HCT116 (cell line): ENCODE results near the gene ROBO1. TPM values are rescaled to one million over a fixed set of nuclear protein-coding genes. Genes with fewer than 3 reads are reported as not detected.

ENCODE experiments used
- ATAC-seq: fragments of 200-7000 bp; cut with Tn5 transposase; 2 replicates; pipeline ENCODE4 v1.9.1; 2020; ENCODE audit warnings: mild to moderate bottlenecking, moderate library complexity
- BruUV-seq: library from RNA; stranded (reverse); fragments of 400-500 nt; replicated peaks from 2 replicates; lab custom pipeline; 2021; lab: Mats Ljungman, UMichigan
- CTCF ChIA-PET: fragments of 300-600 bp; sonication (Branson Sonifier 250); formaldehyde crosslinking; loops from one replicate; lab custom pipeline; 2021; ENCODE audit warnings: antibody characterized with exemption; lab: Charles Lee
- POLR2A ChIA-PET: fragments of 300-600, 350-600 bp; sonication (Branson Sonifier 250); formaldehyde crosslinking; loops from one replicate; lab custom pipeline; 2021; ENCODE audit warnings: antibody characterized with exemption; lab: Charles Lee
- RAD21 ChIA-PET, 2 experiments: fragments of 300-600 bp; sonication (Branson Sonifier 250); formaldehyde crosslinking; loops; one replicate each; lab custom pipeline; 2023; ENCODE audit warnings: low total read pairs in 2 of 2; ENCODE audit not compliant: uncharacterized antibody in 2 of 2, unreplicated experiment in 2 of 2, low non-redundant PET in 1 of 2; lab: Charles Lee
- DNase-seq: peaks from one replicate; pipeline ENCODE4 v3.0.0-alpha.2; 2010; ENCODE audit warnings: low read depth, low spot score
- H2AFZ ChIP-seq: fragments of 200-600 bp; shearing (Covaris generic), sonication (generic); 2 replicates; pipeline ENCODE4 v1.6.1; 2017; ENCODE audit warnings: low read depth, mixed run types, mixed read lengths, antibody characterized with exemption, low read length; ENCODE audit not compliant: poor library complexity, severe bottlenecking
- H3K27ac ChIP-seq: 2 replicates; pipeline ENCODE4 v1.5.1; 2012; ENCODE audit warnings: low read depth, low read length
- H3K27me3 ChIP-seq: fragments of 200-600 bp; sonication (generic); 2 replicates; pipeline ENCODE4 v1.6.1; 2016; ENCODE audit warnings: mixed run types, low read length, mixed read lengths; ENCODE audit not compliant: insufficient read depth
- H3K36me3 ChIP-seq, 2 experiments: fragments of 200-500 bp in 1 of 2; fragments of 200-600 bp in 1 of 2; sonication (Bioruptor generic) in 1 of 2; sonication (generic) in 1 of 2; 2 replicates each; pipeline versions ENCODE4 v1.5.1 to v1.6.1; 2014 to 2016; ENCODE audit warnings: low read length in 2 of 2, inconsistent platforms in 1 of 2, mixed read lengths in 1 of 2, mixed run types in 1 of 2; ENCODE audit not compliant: insufficient read depth in 2 of 2, control insufficient read depth in 1 of 2
- H3K4me1 ChIP-seq, 2 experiments: fragments of 200-600 bp in 1 of 2; sonication (generic) in 1 of 2; 2 replicates each; pipeline versions ENCODE4 v1.5.1 to v1.6.1; 2012 to 2017; ENCODE audit warnings: low read length in 2 of 2, inconsistent platforms in 1 of 2, mild to moderate bottlenecking in 1 of 2, mixed read lengths in 1 of 2, mixed run types in 1 of 2, moderate library complexity in 1 of 2; ENCODE audit not compliant: insufficient read depth in 2 of 2, control insufficient read depth in 1 of 2
- H3K4me2 ChIP-seq: fragments of 200-600 bp; sonication (generic); 2 replicates; pipeline ENCODE4 v1.6.1; 2017; ENCODE audit warnings: mixed run types, low read length, mixed read lengths
- H3K4me3 ChIP-seq, 2 experiments: fragments of 200-600 bp in 1 of 2; sonication (generic) in 1 of 2; replicated peaks in 1 of 2; 2 replicates each; pipeline ENCODE4 v1.5.1; 2011 to 2016; ENCODE audit warnings: low read length in 2 of 2, control low read depth in 1 of 2, low read depth in 1 of 2, mild to moderate bottlenecking in 1 of 2, mixed read lengths in 1 of 2, mixed run types in 1 of 2
- H3K79me2 ChIP-seq: fragments of 200-600 bp; sonication (generic); 2 replicates; pipeline ENCODE4 v1.6.1; 2017; ENCODE audit warnings: mild to moderate bottlenecking, mixed run types, low read length, moderate library complexity, mixed read lengths; ENCODE audit not compliant: insufficient read depth
- H3K9ac ChIP-seq: fragments of 200-600 bp; sonication (generic); 2 replicates; pipeline ENCODE4 v1.6.1; 2016; ENCODE audit warnings: low read length, mixed read lengths
- H3K9me2 ChIP-seq: fragments of 200-600 bp; sonication (generic), shearing (Covaris generic); 2 replicates; pipeline ENCODE4 v1.6.1; 2017; ENCODE audit warnings: mixed run types, mild to moderate bottlenecking, moderate library complexity; ENCODE audit not compliant: insufficient read depth
- H3K9me3 ChIP-seq, 2 experiments: fragments of 200-500 bp in 1 of 2; fragments of 200-600 bp in 1 of 2; sonication (Bioruptor generic) in 1 of 2; sonication (generic) in 1 of 2; 2 replicates each; pipeline ENCODE4 v1.6.1; 2014 to 2017; ENCODE audit warnings: low read length in 2 of 2, mixed read lengths in 2 of 2, inconsistent platforms in 1 of 2, low read depth in 1 of 2, mild to moderate bottlenecking in 1 of 2, mixed run types in 1 of 2, moderate library complexity in 1 of 2; ENCODE audit not compliant: control insufficient read depth in 1 of 2, insufficient read depth in 1 of 2
- H4K20me1 ChIP-seq: fragments of 200-600 bp; sonication (generic), shearing (Covaris generic); 2 replicates; pipeline ENCODE4 v1.6.1; 2017; ENCODE audit warnings: mixed run types, mild to moderate bottlenecking, moderate library complexity; ENCODE audit not compliant: insufficient read depth
- CBX3 ChIP-seq: IDR thresholded peaks from 2 replicates; pipeline ENCODE4 v1.6.1; 2012; ENCODE audit warnings: low read depth
- CEBPB ChIP-seq: IDR thresholded peaks from 2 replicates; pipeline ENCODE4 v1.6.1; 2012; ENCODE audit warnings: low read depth
- EGR1 ChIP-seq: IDR thresholded peaks from 2 replicates; pipeline ENCODE4 v1.6.1; 2012; ENCODE audit warnings: low read depth
- ELF1 ChIP-seq: IDR thresholded peaks from 2 replicates; pipeline ENCODE4 v1.6.1; 2012; ENCODE audit warnings: low read depth, borderline replicate concordance
- FOSL1 ChIP-seq: IDR thresholded peaks from 2 replicates; pipeline ENCODE4 v1.6.1; 2012; ENCODE audit warnings: low read depth
- JUND ChIP-seq: IDR thresholded peaks from 2 replicates; pipeline ENCODE4 v1.6.1; 2012
- POLR2AphosphoS5 ChIP-seq: IDR thresholded peaks from 2 replicates; pipeline ENCODE4 v1.6.1; 2011; ENCODE audit warnings: mild to moderate bottlenecking, low read depth, low read length, moderate library complexity
- RAD21 ChIP-seq: IDR thresholded peaks from 2 replicates; pipeline ENCODE4 v1.6.1; 2012; ENCODE audit warnings: low read depth, mild to moderate bottlenecking
- SIN3A ChIP-seq: IDR thresholded peaks from 2 replicates; pipeline ENCODE4 v1.6.1; 2012; ENCODE audit warnings: low read depth
- SP1 ChIP-seq: IDR thresholded peaks from 2 replicates; pipeline ENCODE4 v1.6.1; 2012; ENCODE audit warnings: low read depth
- SRF ChIP-seq: IDR thresholded peaks from 2 replicates; pipeline ENCODE4 v1.6.1; 2012; ENCODE audit warnings: low read depth
- TCF7L2 ChIP-seq: IDR thresholded peaks from 2 replicates; pipeline ENCODE4 v1.7.0; 2011; ENCODE audit warnings: borderline replicate concordance, inconsistent platforms; ENCODE audit not compliant: insufficient read depth, insufficient read length; ENCODE audit errors: extremely low read depth
- ZNF274 ChIP-seq: fragments of 200-500 bp; sonication (Bioruptor generic); IDR thresholded peaks from 2 replicates; pipeline ENCODE4 v1.6.1; 2014; ENCODE audit warnings: mild to moderate bottlenecking, low read depth, low read length, inconsistent platforms
- intact Hi-C: fragments of 100-400 bp; cut with micrococcal nuclease; formaldehyde crosslinking; loops from 2 replicates; pipeline ENCODE4 v1.10.0; 2022
- total RNA-seq: library from RNA; stranded (reverse); gene quantifications from one replicate; pipeline ENCODE4 v1.2.1, GENCODE V29; 2021; ENCODE audit not compliant: unreplicated experiment
- TF ChIP-seq, protein P1 (sequence below): IDR thresholded peaks from 2 replicates; pipeline ENCODE4 v1.6.1; 2011; ENCODE audit warnings: mild to moderate bottlenecking, low read length, moderate library complexity; ENCODE audit not compliant: insufficient replicate concordance; ENCODE audit errors: extremely low read depth
- TF ChIP-seq, protein P2 (sequence below), 3 experiments: fragments of 200-600 bp in 1 of 3; sonication (generic) in 1 of 3; IDR thresholded peaks in 2 of 3; conservative IDR thresholded peaks in 1 of 3; 2 replicates each; pipeline ENCODE4 v1.5.1; 2012 to 2017; ENCODE audit warnings: low read depth in 2 of 3, low read length in 2 of 3, antibody characterized with exemption in 1 of 3, borderline replicate concordance in 1 of 3, control low read depth in 1 of 3, mild to moderate bottlenecking in 1 of 3, mixed read lengths in 1 of 3, mixed run types in 1 of 3, moderate library complexity in 1 of 3; ENCODE audit not compliant: insufficient read depth in 1 of 3
- TF ChIP-seq, protein P3 (sequence below): IDR thresholded peaks from 2 replicates; pipeline ENCODE4 v1.6.1; 2012; ENCODE audit warnings: low read depth
- TF ChIP-seq, protein P4 (sequence below): IDR thresholded peaks from 2 replicates; pipeline ENCODE4 v1.6.1; 2012
- TF ChIP-seq, protein P5 (sequence below): IDR thresholded peaks from 2 replicates; pipeline ENCODE4 v1.6.1; 2012

ROBO1 gene
- total RNA-seq, 1 experiment from 2014 or later = 0.27 TPM

DNA sequence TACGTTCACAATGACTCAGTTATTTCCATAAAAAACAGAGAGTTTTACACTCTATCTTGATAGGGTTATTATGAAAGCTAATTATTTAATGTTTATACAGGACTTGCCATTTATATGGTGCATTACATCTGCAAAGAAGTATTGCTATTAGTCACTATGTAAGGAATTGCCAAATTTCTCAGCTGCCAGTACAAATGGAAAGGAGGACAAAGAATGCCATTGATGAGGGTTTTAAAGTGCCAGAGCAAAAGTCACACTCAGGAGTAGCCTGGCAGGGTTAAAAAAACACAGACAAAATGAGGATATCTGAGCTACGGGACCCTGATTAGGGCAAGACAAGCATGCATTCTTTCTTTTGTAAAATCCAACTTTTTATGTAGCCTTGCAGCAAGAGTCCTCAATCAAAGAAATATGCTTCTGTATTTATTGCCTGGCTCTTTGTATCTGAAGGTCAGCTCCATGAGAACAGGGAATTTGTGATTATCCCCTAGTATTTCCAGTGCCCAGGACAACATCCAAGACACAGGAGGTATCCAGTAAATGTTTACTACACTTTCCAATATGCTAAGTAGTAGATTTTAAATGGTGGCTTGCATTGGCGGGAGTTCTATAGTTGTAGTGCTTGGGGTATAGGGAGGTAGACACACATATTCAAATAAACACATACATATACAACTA lies 1013.6 kb downstream of the ROBO1 start:
- TF ChIP-seq ELF1 (no peak), CBX3 (no peak), SP1 (no peak), JUND (no peak), POLR2AphosphoS5 (no peak), CEBPB (no peak), RAD21 (no peak), SIN3A (no peak), SRF (no peak), ZNF274 (no peak), FOSL1 (no peak), TCF7L2 (no peak), EGR1 (no peak)
- TF ChIP-seq, protein P1, sequence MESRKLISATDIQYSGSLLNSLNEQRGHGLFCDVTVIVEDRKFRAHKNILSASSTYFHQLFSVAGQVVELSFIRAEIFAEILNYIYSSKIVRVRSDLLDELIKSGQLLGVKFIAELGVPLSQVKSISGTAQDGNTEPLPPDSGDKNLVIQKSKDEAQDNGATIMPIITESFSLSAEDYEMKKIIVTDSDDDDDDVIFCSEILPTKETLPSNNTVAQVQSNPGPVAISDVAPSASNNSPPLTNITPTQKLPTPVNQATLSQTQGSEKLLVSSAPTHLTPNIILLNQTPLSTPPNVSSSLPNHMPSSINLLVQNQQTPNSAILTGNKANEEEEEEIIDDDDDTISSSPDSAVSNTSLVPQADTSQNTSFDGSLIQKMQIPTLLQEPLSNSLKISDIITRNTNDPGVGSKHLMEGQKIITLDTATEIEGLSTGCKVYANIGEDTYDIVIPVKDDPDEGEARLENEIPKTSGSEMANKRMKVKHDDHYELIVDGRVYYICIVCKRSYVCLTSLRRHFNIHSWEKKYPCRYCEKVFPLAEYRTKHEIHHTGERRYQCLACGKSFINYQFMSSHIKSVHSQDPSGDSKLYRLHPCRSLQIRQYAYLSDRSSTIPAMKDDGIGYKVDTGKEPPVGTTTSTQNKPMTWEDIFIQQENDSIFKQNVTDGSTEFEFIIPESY = no peak
- TF ChIP-seq, protein P2, sequence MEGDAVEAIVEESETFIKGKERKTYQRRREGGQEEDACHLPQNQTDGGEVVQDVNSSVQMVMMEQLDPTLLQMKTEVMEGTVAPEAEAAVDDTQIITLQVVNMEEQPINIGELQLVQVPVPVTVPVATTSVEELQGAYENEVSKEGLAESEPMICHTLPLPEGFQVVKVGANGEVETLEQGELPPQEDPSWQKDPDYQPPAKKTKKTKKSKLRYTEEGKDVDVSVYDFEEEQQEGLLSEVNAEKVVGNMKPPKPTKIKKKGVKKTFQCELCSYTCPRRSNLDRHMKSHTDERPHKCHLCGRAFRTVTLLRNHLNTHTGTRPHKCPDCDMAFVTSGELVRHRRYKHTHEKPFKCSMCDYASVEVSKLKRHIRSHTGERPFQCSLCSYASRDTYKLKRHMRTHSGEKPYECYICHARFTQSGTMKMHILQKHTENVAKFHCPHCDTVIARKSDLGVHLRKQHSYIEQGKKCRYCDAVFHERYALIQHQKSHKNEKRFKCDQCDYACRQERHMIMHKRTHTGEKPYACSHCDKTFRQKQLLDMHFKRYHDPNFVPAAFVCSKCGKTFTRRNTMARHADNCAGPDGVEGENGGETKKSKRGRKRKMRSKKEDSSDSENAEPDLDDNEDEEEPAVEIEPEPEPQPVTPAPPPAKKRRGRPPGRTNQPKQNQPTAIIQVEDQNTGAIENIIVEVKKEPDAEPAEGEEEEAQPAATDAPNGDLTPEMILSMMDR (IDR thresholded peaks at IDR 0.05 in 2 of 3, conservative IDR thresholded peaks at IDR 0.05 in 1 of 3; ENCODE audit: borderline replicate concordance in 1 of 3, insufficient read depth in 1 of 3, low read depth in 2 of 3, low read length in 2 of 3) = no peak
- TF ChIP-seq, protein P3, sequence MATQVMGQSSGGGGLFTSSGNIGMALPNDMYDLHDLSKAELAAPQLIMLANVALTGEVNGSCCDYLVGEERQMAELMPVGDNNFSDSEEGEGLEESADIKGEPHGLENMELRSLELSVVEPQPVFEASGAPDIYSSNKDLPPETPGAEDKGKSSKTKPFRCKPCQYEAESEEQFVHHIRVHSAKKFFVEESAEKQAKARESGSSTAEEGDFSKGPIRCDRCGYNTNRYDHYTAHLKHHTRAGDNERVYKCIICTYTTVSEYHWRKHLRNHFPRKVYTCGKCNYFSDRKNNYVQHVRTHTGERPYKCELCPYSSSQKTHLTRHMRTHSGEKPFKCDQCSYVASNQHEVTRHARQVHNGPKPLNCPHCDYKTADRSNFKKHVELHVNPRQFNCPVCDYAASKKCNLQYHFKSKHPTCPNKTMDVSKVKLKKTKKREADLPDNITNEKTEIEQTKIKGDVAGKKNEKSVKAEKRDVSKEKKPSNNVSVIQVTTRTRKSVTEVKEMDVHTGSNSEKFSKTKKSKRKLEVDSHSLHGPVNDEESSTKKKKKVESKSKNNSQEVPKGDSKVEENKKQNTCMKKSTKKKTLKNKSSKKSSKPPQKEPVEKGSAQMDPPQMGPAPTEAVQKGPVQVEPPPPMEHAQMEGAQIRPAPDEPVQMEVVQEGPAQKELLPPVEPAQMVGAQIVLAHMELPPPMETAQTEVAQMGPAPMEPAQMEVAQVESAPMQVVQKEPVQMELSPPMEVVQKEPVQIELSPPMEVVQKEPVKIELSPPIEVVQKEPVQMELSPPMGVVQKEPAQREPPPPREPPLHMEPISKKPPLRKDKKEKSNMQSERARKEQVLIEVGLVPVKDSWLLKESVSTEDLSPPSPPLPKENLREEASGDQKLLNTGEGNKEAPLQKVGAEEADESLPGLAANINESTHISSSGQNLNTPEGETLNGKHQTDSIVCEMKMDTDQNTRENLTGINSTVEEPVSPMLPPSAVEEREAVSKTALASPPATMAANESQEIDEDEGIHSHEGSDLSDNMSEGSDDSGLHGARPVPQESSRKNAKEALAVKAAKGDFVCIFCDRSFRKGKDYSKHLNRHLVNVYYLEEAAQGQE = no peak
- TF ChIP-seq, protein P4, sequence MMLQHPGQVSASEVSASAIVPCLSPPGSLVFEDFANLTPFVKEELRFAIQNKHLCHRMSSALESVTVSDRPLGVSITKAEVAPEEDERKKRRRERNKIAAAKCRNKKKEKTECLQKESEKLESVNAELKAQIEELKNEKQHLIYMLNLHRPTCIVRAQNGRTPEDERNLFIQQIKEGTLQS = no peak
- TF ChIP-seq, protein P5, sequence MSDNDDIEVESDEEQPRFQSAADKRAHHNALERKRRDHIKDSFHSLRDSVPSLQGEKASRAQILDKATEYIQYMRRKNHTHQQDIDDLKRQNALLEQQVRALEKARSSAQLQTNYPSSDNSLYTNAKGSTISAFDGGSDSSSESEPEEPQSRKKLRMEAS = no peak
- BruUV-seq = no TSS peak
- no peaks in the 10 kb centered on the region for H3K27me3 ChIP-seq
- H3K4me1 ChIP-seq = no peaks in the 10 kb centered on the region
- no peak for DNase-seq
- no peaks in the 10 kb centered on the region for H3K9me2 ChIP-seq
- H4K20me1 ChIP-seq = no peaks in the 10 kb centered on the region
- CTCF ChIA-PET = no interaction called here
- no peak for ATAC-seq
- no peaks in the 10 kb centered on the region for H3K79me2 ChIP-seq
- intact Hi-C loops = no loop called here
- H3K4me2 ChIP-seq = no peak overlapping the region
- POLR2A ChIA-PET = no interaction called here
- RAD21 ChIA-PET = no interaction called here
- no peak overlapping the region for H3K4me3 ChIP-seq
- no peak overlapping the region for H2AFZ ChIP-seq
- H3K36me3 ChIP-seq = no peaks in the 10 kb centered on the region
- H3K9me3 ChIP-seq = peaks cover 9 to 24% of the 10 kb centered on the region in 2 experiments; a peak in 3 of 4 replicates
- H3K9ac ChIP-seq = no peak overlapping the region
- no peak overlapping the region for H3K27ac ChIP-seq
